Measurements from ENCODE around the gene DDIT3.

DDIT3 gene

DNA sequence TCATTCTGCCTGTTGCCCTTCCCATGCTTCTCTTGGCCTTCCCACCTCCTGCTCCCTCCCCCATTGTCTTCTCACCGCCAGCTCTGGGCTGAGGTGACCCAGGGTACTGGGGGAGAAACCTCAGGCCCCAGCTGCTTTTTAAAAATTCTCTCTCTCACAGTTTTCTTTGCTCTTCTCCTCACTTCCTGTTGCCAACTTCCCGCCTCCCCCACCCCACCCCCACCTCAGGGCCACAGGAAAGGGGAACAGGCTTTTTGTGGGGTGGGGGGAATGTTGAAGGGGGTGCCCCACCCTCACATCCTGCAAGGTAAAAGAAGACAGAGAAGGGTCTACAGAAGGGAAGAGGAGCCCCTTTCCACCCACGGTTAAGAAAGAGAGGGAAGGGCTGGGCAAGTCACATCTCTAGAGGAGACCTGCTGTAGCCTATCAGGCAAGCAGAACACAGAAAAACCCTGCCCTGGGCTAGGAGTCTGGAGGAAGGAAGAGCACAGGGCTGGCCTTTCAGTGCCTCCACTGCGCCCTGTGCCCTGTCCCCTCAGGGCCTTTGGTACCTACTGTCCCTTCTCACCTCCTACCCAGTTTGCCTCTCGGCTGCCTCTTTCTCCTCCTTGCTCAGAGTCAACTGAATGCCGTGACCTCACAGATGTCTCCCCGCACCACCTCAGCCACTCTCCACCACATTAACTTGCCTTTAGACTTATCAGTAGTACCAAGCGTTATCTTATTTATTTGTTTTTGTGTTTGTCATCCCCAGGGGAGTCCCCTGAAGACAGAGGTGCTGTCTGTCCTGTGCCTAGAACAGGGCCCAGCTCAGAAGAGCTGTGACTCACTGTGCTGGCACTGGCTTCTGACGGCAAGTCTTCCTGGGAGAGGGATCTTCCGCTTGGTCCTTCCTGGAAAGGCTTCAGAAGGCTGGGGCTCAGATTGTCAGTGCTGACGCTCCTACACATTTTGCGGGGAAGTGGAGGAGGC is 42.3 kb downstream of the DDIT3 start:
- peaks cover 73% of the 10 kb centered on the region for H3K4me1 Mint-ChIP-seq (ENCODE audit: low read depth)
- H3K27ac Mint-ChIP-seq, result peak overlapping the region; percentile 100
- H3K4me3 Mint-ChIP-seq, result peak overlapping the region; percentile 90
- H3K9me3 Mint-ChIP-seq, result no peaks in the 10 kb centered on the region
- no peaks in the 10 kb centered on the region for H3K27me3 Mint-ChIP-seq
- peaks cover 30% of the 10 kb centered on the region for H3K36me3 Mint-ChIP-seq (ENCODE audit: low read depth)

- Mint-ChIP-seq H3K27me3 (no peaks in the 10 kb centered on the region), H3K36me3 (ENCODE audit: low read depth) (peaks cover 38% of the 10 kb centered on the region), H3K4me1 (ENCODE audit: low read depth) (peaks cover 77% of the 10 kb centered on the region), H3K9me3 (no peaks in the 10 kb centered on the region), H3K27ac (peak overlapping the region; percentile 100), H3K4me3 (peak overlapping the region; percentile 90)
Observed at GRCh38 chr12:57476993-57477709, 43.2 kb downstream of the DDIT3 start.

DNA sequence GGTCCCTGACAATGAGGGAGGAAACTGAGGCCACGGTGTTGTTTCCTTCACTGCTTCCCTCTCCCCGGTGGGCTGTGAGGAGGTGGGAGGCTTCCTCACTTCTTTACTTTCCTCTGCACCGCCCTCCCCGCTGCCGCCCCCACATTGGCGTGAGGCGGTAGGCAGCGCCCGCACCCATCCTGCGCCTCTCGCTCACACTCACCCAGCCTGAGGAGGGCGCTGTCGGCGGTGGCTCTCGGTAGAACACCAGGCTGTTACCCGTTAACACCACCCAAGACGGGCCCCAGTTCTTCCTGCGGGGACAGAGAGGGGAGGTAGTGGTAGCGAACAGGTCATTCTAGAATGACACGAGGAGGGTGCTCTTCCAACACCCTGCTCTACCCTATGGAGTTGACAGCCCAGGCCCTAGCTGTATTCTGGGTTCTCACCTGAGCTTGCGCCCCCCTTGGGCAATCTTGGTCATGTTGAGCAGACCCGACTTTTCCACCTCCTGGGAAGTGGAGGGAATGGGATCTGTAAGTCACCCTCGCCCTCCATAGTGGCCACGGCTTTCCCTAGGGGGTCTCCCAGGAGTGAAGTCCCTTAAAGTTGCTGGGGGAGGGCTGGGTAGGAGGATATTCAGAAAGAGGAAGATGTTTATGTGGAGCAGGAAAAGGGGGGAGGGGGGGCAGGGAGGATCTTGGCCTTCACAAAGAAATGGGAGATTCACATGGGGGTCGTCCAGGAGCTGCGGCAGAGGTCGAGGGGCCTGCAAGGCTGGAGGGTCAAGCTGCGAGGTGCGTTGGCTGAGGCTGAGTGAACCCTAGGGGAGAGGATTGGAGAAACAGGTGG is 43.9 kb downstream of the DDIT3 start:
- Mint-ChIP-seq H3K27ac (peak overlapping the region; percentile 100), H3K4me3 (peak overlapping the region; percentile 90), H3K9me3 (no peaks in the 10 kb centered on the region), H3K4me1 (ENCODE audit: low read depth) (peaks cover 72% of the 10 kb centered on the region), H3K36me3 (ENCODE audit: low read depth) (peaks cover 42% of the 10 kb centered on the region), H3K27me3 (no peaks in the 10 kb centered on the region)

DNA sequence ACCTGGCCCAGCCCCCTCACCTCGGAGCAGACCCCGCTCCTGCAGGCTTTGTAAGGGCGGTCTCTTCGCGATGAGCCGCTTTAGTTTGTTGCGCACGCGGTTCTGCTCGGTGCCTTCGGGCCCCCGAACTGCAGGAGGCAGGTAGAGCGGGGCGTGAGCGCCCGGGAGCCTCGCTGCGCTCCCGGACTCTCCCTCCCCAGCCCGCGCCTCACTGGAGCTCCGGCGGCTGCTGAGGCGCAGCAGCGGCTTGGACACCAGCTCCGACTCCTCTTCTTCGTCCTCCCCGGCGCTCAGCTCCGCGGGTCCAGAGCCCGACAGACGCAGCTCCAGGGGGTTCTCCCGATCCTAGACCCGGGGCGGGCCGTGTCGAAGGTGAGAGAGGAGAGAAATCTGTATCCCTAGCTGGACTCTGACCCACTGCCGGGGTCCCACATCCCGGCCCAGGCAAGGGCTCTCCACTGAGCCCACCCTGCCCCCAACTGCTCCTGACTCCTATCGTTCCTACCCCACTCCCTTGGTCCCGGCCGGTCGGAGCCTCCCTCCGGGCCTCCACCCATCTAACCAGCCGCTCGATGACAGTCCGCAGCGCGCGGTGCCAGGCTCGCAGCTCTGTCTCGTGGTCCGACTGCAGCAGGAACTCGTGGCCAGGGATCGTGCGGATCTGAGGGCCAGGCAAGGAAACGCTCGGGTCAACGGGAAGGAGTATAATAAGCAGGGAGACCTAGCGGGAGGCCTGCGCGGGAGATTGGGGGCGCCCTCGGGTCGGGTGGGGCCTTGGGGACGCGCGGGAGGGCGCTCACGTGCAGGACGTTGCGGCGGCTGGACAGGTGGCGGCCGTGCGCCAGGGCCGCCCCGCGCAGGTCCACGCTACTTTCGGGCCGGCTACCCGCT is 44.8 kb downstream of the DDIT3 start:
- no peaks in the 10 kb centered on the region for H3K27me3 Mint-ChIP-seq
- H3K27ac Mint-ChIP-seq, result peak overlapping the region; percentile 100
- peaks cover 63% of the 10 kb centered on the region for H3K4me1 Mint-ChIP-seq (ENCODE audit: low read depth)
- H3K36me3 Mint-ChIP-seq (ENCODE audit: low read depth), result peaks cover 42% of the 10 kb centered on the region
- H3K9me3 Mint-ChIP-seq, result no peaks in the 10 kb centered on the region
- H3K4me3 Mint-ChIP-seq, result peak overlapping the region; percentile 90

GRCh38 chr12:57474862-57475261 is 45.5 kb downstream of the DDIT3 start:
- peaks cover 42% of the 10 kb centered on the region for H3K36me3 Mint-ChIP-seq (ENCODE audit: low read depth)
- H3K4me1 Mint-ChIP-seq (ENCODE audit: low read depth), result peaks cover 57% of the 10 kb centered on the region

DNA sequence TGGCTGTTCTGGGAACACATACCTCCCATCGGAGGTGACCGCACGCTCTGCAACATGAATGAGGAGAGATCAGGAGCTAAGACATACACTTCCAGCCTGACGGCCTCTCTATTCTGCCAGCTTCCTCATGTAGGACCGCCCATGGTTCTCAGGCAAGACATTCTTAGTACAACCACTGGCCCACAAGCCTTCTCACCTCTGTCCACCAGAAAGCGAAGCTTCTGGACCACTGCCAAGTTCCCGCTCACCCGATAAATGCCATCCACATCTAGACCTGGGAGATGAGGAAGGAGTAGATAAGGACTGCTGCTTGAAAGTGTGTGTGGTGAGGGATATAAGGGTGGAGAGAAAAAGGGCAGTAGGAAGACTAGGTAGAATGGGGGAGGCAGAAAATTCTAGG is 45.9 kb downstream of the DDIT3 start:
- Mint-ChIP-seq H3K4me1 (ENCODE audit: low read depth) (peaks cover 53% of the 10 kb centered on the region), H3K9me3 (no peaks in the 10 kb centered on the region), H3K36me3 (ENCODE audit: low read depth) (peaks cover 42% of the 10 kb centered on the region), H3K4me3 (peak overlapping the region; percentile 69), H3K27me3 (no peaks in the 10 kb centered on the region), H3K27ac (peak overlapping the region; percentile 62)

More at GRCh38 chr12:57474862-57475261, 45.5 kb downstream of the DDIT3 start:
- Mint-ChIP-seq H3K9me3 (no peaks in the 10 kb centered on the region), H3K4me3 (peak overlapping the region; percentile 69), H3K27me3 (no peaks in the 10 kb centered on the region), H3K27ac (peak overlapping the region; percentile 62)

- Mint-ChIP-seq H3K4me3 (peak overlapping the region; percentile 69), H3K36me3 (ENCODE audit: low read depth) (peaks cover 47% of the 10 kb centered on the region), H3K4me1 (ENCODE audit: low read depth) (peaks cover 47% of the 10 kb centered on the region), H3K27me3 (no peaks in the 10 kb centered on the region), H3K9me3 (no peaks in the 10 kb centered on the region), H3K27ac (no peak overlapping the region)
Observed at GRCh38 chr12:57473886-57474285, 46.4 kb downstream of the DDIT3 start.

DNA sequence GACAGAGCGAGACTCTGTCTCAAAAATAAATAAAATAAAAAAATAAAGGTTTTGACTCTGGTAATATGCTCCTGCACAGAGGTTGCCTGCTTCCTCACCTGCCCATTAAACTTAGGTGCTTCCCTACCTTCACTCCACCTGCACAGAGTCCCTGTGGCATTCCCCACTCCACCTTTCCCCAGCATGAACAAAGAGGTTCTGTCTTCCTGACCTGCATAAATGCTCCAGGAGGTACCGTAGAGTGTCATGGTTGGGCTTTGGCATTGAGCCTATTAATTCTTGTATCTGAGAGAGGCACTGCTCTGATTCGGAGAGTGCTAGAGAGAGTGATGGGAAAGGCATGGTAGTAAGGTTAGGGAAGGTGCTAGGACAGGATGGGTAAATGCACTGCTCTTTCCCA is 46.9 kb downstream of the DDIT3 start:
- no peaks in the 10 kb centered on the region for H3K27me3 Mint-ChIP-seq
- no peaks in the 10 kb centered on the region for H3K9me3 Mint-ChIP-seq
- H3K4me1 Mint-ChIP-seq (ENCODE audit: low read depth), result peaks cover 42% of the 10 kb centered on the region
- no peak overlapping the region for H3K27ac Mint-ChIP-seq
- H3K36me3 Mint-ChIP-seq (ENCODE audit: low read depth), result peaks cover 49% of the 10 kb centered on the region
- no peak overlapping the region for H3K4me3 Mint-ChIP-seq

- Mint-ChIP-seq H3K4me3 (no peak overlapping the region), H3K36me3 (ENCODE audit: low read depth) (peaks cover 53% of the 10 kb centered on the region), H3K9me3 (no peaks in the 10 kb centered on the region), H3K27me3 (no peaks in the 10 kb centered on the region), H3K27ac (peak overlapping the region; percentile 21), H3K4me1 (ENCODE audit: low read depth) (peaks cover 32% of the 10 kb centered on the region)
Observed at GRCh38 chr12:57472391-57472790, 47.9 kb downstream of the DDIT3 start.

DNA sequence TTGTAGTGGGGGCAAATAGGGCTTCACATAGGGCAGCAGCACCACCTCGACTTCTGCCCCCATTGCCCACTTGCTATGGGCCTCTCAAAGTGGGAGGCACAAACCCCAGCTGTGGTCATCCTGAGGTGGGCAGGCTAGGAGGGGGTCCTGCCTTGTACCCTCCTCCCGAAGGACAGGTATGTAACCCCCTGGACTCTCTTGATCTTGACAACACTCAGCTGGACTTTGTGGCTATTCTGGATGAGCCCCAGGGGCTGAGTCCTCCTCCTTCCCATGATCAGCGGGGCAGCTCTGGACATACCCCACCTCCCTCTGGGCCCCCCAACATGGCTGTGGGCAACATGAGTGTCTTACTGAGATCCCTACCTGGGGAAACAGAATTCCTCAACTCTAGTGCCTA is 48.7 kb downstream of the DDIT3 start:
- Mint-ChIP-seq H3K4me1 (ENCODE audit: low read depth) (peaks cover 30% of the 10 kb centered on the region), H3K9me3 (no peaks in the 10 kb centered on the region), H3K36me3 (ENCODE audit: low read depth) (peaks cover 52% of the 10 kb centered on the region), H3K4me3 (no peak overlapping the region), H3K27ac (no peak overlapping the region), H3K27me3 (no peaks in the 10 kb centered on the region)

- Mint-ChIP-seq H3K4me1 (ENCODE audit: low read depth) (peaks cover 26% of the 10 kb centered on the region), H3K4me3 (no peak overlapping the region), H3K27ac (no peak overlapping the region), H3K36me3 (ENCODE audit: low read depth) (peaks cover 50% of the 10 kb centered on the region), H3K27me3 (no peaks in the 10 kb centered on the region), H3K9me3 (no peaks in the 10 kb centered on the region)
Observed at GRCh38 chr12:57470970-57471656, 49.2 kb downstream of the DDIT3 start.

DNA sequence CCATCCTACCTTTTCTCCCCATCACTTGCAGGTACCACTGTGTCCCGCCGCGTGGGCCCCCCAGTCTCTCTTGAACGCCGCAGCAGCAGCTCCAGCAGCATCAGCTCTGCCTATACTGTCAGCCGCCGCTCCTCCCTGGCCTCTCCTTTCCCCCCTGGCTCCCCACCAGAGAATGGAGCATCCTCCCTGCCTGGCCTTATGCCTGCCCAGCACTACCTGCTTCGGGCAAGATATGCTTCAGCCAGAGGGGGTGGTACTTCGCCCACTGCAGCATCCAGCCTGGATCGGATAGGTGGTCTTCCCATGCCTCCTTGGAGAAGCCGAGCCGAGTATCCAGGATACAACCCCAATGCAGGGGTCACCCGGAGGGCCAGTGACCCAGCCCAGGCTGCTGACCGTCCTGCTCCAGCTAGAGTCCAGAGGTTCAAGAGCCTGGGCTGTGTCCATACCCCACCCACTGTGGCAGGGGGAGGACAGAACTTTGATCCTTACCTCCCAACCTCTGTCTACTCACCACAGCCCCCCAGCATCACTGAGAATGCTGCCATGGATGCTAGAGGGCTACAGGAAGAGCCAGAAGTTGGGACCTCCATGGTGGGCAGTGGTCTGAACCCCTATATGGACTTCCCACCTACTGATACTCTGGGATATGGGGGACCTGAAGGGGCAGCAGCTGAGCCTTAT is 49.9 kb downstream of the DDIT3 start:
- peaks cover 50% of the 10 kb centered on the region for H3K36me3 Mint-ChIP-seq (ENCODE audit: low read depth)
- no peaks in the 10 kb centered on the region for H3K9me3 Mint-ChIP-seq
- H3K4me3 Mint-ChIP-seq, result no peak overlapping the region
- peaks cover 24% of the 10 kb centered on the region for H3K4me1 Mint-ChIP-seq (ENCODE audit: low read depth)
- H3K27me3 Mint-ChIP-seq, result no peaks in the 10 kb centered on the region
- H3K27ac Mint-ChIP-seq, result no peak overlapping the region

Data from stimulated activated naive CD8-positive, alpha-beta T cell treated with anti-CD3 and anti-CD28 coated beads, Interleukin-15, Interleukin-2, amounts not matched to agents 100 ng/mL and 50 ng/mL, for 24 hours (primary cell).